NCI-H345 treated with DMSO at 0.1 percent for 48 hours (cell line): Measurements from ENCODE around the gene SLC44A5.
"Not testable (repeated sequence)": the region's sequence is repeated elsewhere in the genome, so short reads cannot be mapped to it uniquely, and the experiment has no call there.

ENCODE experiments used
- DNase-seq: peaks from one replicate; lab custom pipeline; 2025; ENCODE audit not compliant: unreplicated experiment; lab: John Stamatoyannopoulos, UW

SLC44A5 gene

GRCh38 chr1:75522389-75522788, 88.5 kb downstream of the SLC44A5 start:
- DNase-seq = no peak

DNA sequence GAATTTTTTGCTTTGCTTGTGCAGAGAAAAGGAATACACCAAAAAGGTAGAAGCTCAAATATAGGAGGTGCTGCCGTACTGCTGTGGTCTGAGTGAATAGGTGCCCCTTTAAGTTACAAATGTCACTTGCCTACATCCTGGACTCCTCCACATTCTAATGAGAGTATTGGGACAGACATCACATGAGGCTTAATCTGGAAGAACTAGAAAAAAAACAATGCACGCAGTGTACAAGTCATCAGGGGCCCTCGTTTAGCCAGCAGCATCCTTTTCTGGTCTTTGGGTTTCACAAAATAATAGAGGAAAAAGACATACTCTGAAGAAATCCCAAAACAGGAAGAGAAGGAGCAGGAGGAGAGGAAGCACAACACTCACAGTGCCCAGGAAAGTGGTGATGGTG, 89.3 kb downstream of the SLC44A5 start:
- no peak for DNase-seq

DNA sequence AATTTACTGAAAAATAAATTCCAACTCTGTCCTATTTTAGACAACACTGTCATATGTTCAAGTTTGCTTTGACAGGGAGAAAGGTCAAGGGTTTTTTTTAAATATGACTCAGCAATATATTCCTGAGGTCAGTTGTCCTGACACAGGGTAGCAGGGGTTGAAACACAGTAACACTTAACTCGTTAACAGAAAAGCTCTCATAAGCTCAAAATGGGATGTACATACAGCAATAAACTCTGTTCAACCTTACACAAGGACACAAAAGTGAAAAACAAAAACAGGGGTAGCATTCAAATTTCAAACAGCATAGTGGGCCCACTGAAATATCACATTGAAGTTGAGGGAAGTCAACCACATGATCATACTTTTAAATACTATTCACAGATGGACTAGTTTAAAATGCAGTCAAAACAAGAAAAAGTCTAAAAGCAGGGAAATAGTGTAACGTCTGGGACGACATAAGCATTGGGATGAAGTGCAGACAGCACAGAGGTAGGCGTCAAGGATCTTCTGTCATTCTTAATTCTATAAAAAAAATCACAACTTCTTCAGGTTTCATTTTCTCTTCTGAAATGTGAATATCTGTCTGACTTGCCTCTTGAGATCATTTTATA, 89.9 kb downstream of the SLC44A5 start:
- DNase-seq = no peak

DNA sequence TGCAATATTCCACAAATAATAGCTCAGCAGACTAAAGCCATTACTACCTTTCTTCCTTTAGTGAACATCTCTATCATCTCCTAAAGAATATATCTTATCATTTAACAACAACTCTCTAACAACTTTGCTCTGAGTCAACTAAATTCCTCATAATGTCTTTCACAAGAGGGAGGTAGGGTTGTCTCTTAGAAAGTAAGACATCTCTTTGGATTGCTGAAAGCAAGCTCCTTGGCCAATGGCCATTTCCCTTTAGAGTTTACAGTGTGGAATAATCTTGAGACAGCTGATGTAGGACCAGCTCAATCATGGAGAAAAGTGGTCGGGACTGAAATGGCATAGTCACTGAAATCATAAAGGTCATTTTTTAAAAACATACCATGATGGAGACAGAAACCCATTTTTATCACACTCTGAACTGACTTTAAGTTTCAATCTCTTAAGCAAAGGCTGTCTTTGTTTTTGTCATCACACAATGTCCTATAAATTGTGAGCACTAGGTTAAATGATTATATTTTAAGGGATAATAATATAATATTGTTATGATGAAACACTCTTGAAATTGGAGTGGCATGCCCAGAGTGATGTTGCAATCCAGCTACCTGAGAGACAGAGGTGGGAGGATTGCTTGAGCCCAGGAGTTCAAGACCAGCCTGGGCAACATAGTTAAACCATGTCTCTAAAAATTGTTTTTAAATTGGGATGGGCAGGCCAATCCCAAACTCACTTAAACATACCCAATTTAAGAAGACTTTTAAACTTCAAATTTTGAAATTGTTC, 91.1 kb downstream of the SLC44A5 start:
- no peak for DNase-seq

- no peak for DNase-seq
These were observed 92.2 kb downstream of the SLC44A5 start for GRCh38 chr1:75518686-75519085.

DNA sequence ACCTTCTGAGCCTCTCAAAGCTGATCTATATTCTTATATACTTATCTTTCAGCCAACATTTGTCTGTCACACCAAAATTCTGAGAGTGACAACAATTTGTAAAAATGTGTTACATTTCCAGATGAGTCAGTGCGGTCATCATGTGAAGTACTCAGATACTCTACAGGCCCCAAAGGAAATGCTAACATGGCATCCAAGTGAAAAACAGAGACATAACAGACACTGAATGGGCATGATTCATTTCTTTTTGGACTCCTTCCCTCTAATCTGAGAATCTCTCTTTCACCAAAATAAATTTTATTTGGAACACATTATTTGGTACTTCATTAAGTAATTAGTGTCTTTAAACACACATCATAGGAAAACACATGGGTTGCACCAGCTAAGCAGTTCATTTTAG, 96.6 kb downstream of the SLC44A5 start:
- DNase-seq = no peak

DNA sequence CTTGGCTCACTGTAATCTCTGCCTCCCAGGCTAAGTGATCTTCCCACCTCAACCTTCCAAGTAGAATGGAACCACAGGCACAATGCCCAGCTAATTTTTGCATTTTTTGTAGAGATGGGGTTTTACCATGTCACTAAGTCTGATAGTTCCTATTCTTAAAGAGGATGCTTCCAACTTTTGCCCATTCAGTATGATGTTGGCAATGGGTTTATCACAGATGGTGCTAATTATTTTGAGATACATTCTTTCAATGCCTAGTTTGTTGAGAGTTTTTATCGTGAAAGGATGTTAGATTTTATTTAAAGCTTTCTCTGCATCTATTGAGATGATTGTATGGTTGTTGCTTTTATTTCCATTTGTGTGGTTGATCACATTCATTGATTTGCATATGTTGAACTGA, 103.9 kb downstream of the SLC44A5 start:
- no peak for DNase-seq

DNA sequence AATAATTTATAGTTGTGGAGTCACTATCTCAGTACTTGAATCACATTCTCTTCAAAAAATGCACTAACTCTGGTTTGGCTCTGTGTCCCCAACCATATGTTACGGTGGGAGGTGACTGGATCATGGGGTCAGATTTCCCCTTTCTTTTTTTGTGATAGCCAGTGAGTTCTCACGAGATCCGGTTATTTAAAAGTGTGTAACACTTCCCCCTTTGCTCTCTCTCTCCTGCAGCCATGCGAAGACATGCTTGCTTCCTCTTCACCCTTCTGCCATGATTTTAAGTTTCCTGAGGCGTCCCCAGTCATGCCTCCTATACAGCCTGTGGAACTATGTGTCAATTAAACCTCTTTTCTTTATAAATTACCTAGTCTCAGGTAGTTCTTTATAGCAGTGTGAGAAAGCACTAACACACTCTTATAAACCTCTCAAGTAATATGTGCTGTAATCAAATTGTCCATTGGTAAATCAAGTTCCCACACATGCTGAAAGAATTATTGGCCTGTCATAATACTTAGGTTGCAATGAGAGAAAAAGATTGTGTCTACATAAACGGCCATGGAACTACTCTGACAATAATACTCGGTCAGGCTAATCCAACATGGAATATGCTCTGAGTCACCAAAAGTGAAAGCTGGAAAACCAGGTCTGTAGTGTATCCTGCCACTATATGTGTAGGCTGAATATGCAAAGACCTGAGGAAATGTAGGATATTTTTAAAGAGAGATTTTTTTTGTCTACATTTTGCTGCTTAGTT, 107.5 kb downstream of the SLC44A5 start:
- no peak for DNase-seq

DNA sequence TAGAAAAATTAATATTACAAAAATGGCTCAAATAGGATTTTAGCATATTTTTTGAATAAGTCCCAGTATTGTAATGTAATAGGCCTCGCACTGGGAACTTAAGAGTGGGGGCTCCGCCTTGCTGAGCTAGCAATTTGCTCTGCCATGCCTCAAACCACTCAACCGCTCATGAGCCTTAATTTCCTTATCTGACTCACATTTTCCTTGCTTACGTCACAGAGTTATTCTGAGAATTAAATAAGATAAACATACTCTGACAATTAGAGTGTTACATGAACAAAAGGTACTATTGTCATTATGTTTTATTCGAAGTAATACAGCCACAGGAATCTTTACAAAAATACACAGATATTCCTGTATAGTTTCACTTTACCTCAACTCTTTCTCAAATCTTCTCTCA, 108.1 kb downstream of the SLC44A5 start:
- DNase-seq = no peak

- no peak for DNase-seq
These were observed 109.2 kb downstream of the SLC44A5 start for GRCh38 chr1:75501577-75502295.

DNA sequence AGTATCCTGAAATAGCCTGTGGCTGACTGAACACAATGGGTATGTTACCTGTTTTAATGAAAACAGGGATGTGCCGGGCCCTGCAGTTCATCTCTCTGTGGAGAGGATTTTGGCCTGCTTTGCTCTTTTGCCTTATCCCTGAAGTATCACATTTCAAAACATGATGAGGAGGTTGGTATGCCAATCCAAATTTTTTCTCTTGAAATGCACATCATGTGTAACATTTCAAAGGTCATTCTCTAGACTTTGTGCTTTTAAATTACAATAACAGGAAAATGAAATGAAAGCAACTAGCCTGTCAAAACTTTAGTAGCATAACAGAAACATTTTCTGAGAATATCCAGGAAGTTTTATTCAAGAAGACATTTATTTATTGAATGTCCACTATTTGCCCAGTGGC, 118.9 kb downstream of the SLC44A5 start:
- no peak for DNase-seq

GRCh38 chr1:75487399-75487798, 123.5 kb downstream of the SLC44A5 start:
- DNase-seq = no peak

GRCh38 chr1:75484789-75485188, 126.1 kb downstream of the SLC44A5 start:
- DNase-seq = no peak

DNA sequence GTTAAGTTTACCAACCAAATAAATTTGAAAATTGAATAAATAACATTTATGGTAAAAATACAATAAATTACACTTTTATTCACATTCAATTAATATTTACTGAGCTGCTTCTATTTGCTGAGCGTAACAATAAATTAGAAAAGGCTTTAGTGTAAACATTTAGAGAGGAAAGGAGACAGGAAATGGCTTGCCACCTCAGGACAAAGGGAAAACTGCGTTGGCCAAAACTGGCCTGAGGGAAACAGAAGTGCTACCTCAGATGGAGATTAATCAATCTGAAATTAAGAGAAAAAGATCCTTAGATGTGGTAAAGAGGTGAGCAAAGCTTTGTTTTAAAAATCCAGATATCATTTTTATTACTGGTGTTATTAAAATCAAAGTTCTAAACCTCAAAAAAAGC, 128.0 kb downstream of the SLC44A5 start:
- no peak for DNase-seq

- not testable (repeated sequence) for DNase-seq
These were observed 134.4 kb downstream of the SLC44A5 start for GRCh38 chr1:75476486-75476885.

GRCh38 chr1:75475696-75476095, 135.2 kb downstream of the SLC44A5 start:
- DNase-seq = no peak

DNA sequence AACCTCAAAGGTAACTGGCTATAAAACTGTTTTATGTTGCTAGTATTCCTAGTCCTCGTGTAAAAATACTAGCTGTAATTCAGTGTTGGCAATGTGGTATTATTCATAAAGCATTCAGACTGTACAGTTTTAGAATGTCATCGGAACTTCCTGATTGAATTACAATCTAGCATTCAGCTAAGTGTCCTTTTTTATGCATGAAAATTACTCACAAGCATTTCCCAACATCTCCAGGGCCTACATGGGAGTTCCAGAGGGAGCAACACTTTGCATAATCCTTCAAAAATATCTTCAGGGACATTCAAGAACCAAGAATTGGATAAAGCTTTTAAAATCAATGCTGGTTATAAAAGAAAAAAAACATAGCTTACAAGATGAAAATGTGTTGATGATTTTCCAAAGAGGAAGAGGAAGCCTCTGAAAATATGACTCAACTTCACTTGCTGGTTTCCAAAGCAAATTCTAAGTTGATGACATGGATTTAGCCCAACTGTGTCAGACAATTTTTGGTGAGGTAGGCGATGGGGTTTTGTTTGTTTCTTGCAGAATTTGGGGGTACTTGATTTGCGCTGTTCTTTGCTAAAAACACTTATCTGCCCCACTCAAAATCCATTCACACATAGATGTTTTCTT, 137.8 kb downstream of the SLC44A5 start:
- no peak for DNase-seq

DNA sequence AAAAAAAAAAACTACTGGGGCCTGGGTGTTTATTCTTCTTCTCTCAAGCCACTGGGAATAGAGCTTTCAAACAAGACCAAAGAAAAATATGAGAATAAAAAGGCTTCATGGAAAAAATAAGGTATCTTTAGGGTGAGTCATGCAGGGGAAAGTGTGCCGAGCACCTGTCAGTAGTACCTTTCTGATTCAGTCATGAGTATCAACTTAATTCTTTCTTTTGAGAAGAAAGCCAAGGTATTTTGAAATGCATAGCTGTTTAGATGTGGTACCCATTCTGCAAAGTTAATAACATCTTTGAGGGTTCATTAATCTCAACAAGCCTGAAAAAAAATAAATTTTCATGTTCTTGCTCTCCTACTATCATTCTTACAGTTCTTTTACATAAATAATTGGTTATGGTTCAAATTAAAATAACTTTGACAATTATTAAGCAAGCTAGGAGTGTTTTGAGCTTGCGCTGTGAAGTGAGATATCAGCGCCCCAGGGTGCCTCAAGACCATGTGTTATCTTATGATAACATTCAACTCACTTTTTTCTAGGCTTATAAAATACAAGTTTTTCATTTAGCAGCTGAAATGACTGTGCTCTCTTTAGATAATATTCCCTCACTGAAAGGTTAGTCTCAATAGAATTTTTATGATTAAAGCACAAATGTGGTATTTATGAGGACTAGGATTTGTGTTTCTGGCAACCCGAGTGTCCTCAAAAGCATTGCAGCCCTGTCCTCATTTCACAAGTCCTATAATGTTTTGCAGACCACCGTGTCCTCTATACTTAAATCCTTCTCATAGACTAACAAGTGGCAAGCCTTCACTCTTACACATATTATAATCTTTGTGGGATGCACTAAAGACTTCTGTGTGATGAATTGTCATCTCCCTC, 138.6 kb downstream of the SLC44A5 start:
- no peak for DNase-seq

DNA sequence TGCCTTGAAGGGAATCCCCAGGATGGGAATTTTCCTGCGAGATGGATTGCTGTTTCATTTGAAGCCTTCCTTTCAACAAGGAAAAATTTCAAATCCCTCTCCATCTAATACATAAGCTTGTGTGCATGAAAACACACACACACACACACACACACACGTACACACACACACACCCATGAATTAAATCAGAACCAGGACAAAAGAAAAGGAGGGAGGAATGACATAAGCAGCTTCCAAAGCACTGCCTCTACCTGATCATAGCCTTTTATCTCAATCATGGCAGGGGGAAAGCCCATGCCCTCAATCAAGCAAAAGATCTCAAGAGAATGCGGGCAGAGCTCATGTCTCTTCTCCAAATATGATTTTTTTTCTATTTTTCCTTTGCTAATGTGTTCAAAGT, 139.7 kb downstream of the SLC44A5 start:
- no peak for DNase-seq

- DNase-seq = no peak
These were observed 140.5 kb downstream of the SLC44A5 start for GRCh38 chr1:75470448-75470847.
